Subcutaneous adipose tissue (tissue), 4 donors: Measurements from ENCODE around the gene ACOT6. TPM values are rescaled to one million over a fixed set of nuclear protein-coding genes. Genes with fewer than 3 reads are reported as not detected.

Source experiments
- total RNA-seq, 4 donors: library from RNA; depleted of rRNA; stranded (reverse); fragments of >200 nt; gene quantifications; one replicate each; pipeline ENCODE4 v1.1.0, GENCODE V29; 2016
- TF ChIP-seq, protein P1 (sequence below): fragments of 450-650 bp; IDR thresholded peaks from one replicate; pipeline ENCODE4 v1.5.1; 2016; ENCODE audit warnings: low read depth, mild to moderate bottlenecking, control low read depth, antibody characterized with exemption, moderate library complexity

The ACOT6 gene
- total RNA-seq, 4 donors from 2014 or later, result not detected

DNA sequence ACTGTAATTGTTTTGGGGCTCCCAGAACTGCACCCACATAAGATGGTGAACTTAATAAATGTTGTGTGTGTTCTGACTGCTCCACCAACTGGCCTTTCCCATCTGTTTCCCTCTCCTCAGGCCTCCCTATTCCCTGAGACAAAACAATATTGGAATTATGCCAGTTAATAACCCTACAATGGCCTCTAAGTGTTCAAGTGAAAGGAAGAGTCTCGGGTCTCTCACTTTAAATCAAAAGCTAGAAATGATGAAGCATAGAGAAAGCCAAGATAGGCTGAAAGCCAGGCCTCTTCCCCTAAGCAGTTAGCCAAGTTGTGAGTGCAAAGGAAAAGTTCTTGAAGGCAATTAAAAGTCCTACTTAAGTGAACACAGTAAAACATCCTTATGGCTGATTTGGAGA lies 13.4 kb downstream of the ACOT6 start:
- TF ChIP-seq, protein P1, sequence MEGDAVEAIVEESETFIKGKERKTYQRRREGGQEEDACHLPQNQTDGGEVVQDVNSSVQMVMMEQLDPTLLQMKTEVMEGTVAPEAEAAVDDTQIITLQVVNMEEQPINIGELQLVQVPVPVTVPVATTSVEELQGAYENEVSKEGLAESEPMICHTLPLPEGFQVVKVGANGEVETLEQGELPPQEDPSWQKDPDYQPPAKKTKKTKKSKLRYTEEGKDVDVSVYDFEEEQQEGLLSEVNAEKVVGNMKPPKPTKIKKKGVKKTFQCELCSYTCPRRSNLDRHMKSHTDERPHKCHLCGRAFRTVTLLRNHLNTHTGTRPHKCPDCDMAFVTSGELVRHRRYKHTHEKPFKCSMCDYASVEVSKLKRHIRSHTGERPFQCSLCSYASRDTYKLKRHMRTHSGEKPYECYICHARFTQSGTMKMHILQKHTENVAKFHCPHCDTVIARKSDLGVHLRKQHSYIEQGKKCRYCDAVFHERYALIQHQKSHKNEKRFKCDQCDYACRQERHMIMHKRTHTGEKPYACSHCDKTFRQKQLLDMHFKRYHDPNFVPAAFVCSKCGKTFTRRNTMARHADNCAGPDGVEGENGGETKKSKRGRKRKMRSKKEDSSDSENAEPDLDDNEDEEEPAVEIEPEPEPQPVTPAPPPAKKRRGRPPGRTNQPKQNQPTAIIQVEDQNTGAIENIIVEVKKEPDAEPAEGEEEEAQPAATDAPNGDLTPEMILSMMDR, result no peak

DNA sequence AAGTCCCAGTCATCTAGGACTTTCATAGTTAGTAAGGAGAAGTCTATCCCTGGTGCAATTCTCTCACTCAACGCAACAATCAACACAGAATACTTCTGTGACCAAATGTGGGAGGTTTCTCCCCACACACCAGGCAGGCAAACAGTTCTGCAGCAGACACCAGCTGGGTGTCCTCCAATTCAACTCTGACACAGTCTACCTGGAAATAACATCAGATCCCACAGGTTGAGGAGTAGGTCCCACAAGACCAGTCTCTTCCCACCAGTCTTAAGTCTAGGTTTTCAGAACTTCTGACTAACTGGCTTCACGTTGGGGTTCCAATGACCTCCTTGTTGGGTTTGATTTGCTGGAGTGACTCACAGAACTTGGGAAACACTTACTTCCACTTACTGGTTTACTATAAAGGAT lies 14.8 kb downstream of the ACOT6 start:
- TF ChIP-seq, protein P1, result no peak

GRCh38 chr14:73630009-73630780 lies 17.9 kb downstream of the ACOT6 start:
- TF ChIP-seq, protein P1, result no peak

GRCh38 chr14:73633116-73634010 lies 21.0 kb downstream of the ACOT6 start:
- TF ChIP-seq, protein P1, result no peak

- TF ChIP-seq, protein P1, result no peak
Observed at GRCh38 chr14:73634011-73634833, 21.9 kb downstream of the ACOT6 start.

GRCh38 chr14:73637830-73638229 lies 25.5 kb downstream of the ACOT6 start:
- TF ChIP-seq, protein P1, result no peak
